GM18867 (cell line): ENCODE results near the gene TSSK2.

Experiments used
- ATAC-seq: cut with Tn5 transposase; IDR thresholded peaks from one replicate; pipeline ENCODE4 v1.9.1; 2021; ENCODE audit warnings: mild to moderate bottlenecking, moderate library complexity; ENCODE audit not compliant: unreplicated experiment

Gene TSSK2

DNA sequence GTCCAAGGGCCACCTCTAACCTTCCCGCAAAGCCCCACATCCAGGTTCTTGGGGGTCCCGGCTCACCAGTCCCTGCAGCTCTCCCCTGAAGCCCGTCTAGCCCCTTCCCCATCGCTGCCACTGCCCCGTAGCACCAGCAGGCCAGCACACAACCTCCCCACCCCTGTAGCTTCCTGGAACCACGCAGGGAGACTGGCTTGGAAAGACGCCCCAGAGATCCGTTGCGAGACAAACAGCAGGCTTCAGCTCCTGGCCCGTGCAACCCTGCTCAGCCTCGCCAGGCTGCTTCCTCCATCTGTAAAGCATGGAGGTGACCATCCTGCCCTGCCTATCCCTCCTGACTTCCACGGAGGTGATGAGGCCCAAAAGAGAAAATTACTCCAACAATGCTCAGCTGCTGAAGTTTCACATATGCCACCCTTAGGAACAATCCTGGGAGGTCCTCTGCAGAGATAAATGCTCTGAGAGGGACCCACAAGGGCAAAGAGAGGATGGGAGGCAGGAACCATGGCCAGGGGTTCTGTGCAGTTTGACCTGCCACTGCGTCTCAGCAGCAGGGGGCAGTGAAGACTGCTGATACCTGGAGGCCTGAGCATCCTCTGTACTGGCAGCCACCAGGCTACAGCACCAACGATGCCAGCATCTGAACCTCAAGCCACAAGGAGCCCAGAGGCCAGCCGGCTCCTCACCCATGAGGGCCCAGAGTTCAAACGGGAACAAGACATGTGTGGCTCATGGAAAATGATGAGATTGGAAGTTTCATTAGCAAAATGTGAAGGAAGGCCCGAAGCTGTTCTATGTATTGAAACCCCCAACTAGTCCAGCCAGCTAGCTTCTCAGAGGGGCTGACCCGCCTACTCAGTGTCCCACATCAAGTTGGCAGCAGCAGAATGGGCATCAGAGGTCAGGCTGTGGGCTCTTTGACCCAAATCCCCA, 25.0 kb upstream of the TSSK2 start:
- ATAC-seq: no peak

DNA sequence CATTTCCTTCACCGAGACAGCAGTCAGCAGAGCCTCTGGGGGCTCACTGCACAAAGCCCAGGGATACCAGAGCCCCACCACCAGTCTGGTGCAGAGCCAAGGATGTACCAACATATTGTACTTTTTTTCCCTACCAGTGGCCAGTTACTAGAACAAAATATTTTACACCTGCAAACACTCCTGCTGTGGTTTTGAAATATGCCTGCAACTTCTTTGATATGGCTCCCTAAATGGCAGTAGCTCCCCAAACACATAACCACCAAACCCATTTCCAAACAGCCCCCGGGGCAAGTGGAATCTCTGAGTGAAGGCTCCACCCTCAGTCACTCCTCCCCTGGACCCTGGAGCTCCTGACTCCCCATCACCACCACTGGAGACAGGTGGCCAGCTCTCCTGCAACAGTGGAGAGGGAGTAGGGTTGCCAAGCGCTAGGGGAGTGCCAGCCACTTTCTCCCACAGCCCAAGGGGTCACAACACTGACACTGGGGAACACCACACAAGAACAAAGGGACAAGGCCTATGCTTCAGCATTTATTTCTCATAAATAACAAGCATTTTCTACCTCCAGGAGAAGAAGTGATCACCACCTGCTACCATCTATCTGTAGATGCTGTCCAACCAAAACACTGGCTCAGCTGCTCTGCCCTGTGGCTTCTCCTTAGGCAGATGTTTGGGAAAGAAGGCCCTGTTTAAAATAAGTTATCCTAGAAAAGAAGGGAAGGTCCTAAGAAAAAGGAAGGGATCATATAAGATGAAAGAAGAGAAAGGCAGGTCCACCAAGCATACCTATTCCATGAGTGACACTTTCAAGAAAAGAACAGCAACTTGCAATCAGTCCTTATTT, 24.0 kb upstream of the TSSK2 start:
- ATAC-seq: no peak

DNA sequence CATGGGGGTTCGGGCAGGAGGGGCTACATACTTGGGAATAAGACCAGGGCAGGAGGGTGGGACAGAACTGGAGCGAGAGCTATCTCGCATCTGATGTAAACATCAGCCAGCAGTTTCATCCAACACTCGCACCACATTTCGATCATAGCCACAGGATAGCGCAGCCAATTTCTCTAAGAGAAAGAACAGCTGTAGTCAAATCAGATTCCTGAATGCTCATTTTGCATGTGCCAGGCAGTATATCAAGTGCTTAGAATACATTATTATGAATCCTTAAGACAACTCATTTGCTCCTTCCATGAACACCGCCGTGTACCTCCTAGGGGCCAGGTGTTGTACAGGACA, 23.4 kb upstream of the TSSK2 start:
- ATAC-seq: no peak

DNA sequence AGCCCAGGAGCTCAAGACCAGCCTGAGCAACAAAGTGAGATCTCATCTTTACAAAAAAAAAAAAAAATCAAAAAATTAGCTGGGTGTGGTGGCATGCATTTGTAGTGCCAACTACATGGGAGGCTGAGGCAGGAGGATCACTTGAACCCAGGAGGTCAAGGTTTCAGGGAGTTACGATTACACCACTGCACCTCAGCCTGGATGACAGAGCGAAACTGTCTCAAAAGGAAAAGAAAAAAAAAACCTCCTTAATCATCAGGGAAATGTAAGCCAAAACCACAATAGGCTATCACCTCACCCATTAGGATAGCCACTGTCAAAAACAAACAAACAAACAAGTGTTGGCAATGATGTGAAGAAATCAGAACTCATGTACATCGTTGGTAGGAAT, 22.3 kb upstream of the TSSK2 start:
- no peak for ATAC-seq

DNA sequence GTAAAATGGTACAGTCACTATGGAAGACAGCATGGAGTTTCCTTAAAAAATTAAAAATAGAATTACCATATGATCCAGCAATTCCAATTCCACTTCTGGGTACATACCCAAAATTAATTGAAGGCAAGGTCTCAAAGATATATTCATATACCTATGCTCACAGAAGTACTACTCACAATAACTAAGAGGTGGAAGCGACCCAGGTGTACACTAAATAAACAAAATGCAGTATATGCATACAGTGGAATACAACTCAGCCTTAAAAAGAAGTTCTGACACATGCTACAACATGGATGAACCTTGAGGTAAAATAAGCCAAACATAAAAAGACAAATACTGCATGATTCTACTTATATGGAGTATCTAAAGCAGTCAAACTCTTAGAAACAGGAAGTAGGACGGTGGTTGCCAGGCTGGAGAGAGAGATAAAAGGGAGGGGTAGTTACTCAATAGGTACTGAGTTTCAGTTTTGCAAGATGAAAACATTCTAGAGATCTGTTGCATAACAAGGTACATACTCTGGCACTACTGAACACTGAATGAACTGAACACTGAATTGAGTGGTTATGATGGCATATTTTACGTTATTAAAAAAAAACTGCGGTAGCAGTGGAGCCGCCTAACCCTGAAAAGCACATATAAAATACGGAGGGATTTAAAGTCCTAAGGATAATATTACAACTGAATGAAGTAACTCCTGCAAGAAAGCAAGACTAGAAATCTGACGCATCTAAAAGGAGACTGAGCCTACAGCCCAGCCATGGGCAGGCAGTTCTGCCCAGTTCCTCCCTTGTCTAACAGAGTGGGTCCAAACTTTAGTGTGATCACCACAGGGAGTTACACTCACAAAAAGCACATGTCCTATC, 21.7 kb upstream of the TSSK2 start:
- ATAC-seq: peak; percentile 82

DNA sequence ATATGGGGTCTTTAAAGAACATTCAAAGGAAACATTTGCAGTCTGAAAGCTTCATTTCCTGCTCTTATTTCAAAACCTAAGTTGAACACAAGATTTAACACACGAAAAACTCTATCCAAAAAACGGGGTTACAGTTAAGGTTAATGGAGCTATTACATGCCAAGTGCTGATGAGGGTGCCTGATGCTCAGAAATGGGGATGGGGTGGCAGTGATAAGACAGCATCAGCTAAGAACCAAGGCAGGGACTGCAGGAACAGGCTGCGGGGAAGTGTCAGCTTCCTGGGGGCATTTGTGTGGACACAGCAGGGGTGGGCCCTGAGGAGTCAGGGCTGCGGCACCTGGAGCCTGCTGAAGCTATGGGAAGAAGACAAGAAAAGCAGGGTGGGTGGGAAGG, 21.0 kb upstream of the TSSK2 start:
- no peak for ATAC-seq

DNA sequence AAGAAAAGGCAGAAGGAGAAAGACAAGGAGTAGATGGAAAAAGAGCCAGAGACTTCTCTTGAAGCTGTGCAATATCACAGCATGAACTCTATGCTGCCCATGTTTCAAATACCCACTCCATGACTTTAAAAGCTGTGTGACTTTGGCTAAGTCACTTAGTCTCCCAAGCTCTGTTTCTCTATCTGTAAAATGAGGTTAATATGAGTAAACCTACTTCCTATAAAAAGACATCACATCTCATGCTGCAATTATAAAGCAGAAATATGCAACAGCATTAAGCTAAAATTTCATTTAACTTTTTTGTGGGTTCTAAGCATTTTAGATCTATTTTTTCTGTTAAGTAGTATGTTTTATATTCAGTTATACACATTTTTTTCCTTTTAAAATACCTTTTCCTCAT, 20.5 kb upstream of the TSSK2 start:
- ATAC-seq: no peak

DNA sequence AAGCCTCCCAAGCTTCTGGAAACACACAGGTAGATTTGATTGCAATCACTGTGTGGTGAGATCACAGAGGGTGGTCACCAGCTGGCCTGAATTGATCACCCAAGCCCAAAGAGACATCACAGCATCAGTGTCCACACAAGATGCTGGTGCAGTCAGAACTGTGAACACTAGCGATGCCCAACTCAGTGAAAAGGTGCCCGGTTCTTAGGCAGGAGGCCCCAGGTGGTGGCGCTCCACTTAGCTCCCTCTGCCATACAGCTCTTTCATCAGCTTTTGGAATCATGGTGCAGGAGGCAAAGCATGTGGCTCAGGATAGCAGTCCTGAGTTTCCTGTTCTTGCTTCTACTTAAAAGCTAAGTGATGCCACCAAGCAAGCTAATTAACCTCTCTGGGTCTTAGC, 20.0 kb upstream of the TSSK2 start:
- ATAC-seq: no peak

DNA sequence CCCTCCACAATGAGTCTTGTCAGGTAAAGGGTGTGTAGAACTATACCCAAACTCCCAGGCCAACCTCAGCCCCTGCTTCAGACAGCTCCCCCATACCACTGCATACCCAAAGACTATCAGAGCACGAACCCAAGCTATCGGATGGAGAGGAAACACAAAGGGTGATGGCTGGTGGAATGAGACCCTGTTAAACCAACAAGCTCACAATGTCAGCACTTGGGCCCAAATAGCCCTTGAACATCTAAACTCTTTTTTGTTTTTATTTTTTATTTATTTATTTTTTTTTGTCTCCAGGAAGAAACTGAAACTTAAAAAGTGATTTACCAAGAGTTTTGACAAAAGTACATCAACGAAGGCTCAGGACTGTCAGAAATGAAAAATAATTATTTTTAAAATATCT, 19.5 kb upstream of the TSSK2 start:
- ATAC-seq: no peak

DNA sequence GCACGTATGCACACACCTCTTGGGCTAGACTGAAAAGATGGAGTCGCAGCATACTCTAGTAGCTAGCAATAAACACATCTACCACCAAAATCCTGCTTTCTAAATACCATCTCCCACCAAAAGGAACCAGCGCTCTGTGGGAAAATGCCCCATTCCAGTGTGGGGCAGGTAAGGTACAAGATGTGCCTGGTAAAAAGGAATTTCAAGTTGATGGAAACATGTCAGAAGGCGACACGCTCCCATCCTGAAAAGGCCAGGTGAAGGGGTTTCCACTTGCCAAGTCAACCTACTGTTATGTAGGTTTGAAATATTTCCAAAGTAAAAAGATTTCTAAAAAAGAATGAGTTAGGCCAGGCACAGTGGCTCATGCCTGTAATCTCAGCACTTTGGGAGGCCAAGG, 17.7 kb upstream of the TSSK2 start:
- ATAC-seq: no peak

DNA sequence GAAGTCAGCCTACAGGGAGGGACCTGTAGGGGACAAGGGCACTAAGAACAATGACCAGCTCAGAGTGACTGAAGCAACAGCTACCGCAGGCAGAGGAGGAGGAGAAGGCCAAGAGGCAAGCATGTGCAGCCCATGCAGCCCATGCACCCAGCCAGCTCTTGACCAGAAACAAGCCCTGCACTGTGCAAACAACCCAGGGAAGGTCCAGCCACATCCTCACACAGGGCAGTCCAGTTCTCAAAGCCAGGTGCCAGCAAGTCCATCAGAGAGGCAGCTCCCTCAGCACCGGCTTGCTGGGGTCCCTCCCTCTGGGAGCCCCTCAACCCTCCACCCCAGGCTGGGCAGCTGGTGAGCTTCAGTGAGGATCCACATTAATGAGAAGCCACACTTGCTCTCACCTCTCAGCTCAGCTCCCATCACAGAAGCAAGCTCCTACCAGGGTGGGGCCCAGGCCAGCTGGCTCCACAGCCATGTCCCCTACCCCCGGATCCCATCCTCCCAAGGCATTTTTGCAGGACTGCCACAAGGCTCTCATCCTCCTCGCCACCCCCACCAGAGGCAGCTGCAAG, 16.0 kb upstream of the TSSK2 start:
- no peak for ATAC-seq

DNA sequence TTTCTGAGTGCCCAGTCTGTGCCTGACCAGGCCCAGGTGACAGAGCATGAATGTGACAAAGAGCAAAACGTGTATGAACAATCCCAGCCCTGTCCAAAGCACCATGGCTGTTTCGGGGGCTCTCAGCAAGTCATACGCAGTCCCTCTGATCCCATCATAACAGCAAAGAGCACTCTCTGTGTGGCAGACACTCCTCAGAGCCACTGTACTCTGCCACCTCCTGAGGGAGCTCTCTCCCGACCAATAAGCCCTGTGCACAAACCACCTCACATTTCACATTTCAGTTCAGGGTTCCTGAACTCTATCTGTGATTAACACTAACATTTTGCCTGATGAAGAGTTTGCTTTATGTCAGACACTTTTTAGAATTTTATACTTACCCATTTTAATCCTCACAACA, 15.5 kb upstream of the TSSK2 start:
- ATAC-seq: no peak

DNA sequence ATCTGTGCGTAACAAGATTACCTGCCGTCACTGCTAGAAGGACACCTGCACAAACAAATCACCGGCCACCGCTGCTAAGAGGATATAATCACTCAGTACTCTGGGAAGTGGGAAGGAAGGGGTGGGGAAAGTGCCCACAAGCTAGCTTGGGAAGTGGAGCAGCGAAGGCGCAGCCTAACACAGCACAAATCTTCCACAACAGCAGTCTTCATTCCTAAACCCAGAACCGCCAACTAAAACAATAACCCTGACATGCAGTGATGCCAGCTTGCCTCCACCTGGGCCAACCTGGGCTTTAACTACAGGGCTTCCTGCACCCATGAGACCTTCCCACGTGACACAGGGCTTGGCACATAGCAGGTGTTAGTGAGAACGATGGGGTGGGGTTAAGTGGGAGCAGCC, 14.0 kb upstream of the TSSK2 start:
- no peak for ATAC-seq

DNA sequence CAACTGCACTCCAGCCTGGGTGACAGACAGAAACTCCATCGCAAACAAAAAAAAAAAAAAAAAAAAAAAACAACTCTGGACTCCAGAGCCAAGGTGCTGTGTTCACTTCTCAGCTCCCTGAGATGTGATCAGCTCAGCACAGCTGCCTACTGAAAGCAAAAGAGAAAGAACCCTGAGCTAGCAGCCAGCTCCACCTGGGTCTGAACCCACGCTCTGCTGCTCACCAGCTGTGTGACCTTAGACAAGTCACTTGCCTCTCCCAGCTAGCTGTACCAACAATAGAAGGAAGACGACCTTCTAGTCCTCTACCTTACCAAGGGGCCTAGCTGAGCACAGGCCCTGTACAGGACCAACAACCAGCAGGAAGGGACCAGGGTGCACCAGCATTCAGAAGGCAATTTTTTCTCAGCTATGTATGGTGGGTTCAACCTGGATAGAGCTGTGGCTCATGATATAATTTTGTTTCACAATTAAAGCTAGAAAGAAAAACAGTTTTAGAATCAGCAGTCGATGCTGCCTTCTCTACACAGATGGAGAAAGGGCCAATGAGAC, 12.7 kb upstream of the TSSK2 start:
- peak; percentile 53 for ATAC-seq

DNA sequence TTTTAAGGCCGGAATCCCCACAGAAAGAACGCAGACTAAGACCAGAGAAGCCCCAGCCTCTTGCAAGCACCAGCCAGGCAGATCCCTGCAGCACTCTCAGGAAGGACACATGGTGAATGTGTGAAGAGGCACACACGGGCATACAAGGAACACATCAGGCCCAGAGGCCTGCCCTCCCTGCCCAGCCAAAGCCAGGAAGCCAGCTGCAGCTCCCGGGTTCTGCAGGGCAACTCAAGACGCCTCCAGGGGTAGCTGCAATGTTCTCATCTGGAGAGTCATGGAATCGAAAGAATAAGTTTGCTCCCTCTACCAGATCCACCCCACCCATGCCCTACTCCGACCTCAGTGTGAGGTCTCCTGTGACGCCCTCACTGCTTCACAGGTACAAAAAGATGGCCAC, 11.2 kb upstream of the TSSK2 start:
- no peak for ATAC-seq

DNA sequence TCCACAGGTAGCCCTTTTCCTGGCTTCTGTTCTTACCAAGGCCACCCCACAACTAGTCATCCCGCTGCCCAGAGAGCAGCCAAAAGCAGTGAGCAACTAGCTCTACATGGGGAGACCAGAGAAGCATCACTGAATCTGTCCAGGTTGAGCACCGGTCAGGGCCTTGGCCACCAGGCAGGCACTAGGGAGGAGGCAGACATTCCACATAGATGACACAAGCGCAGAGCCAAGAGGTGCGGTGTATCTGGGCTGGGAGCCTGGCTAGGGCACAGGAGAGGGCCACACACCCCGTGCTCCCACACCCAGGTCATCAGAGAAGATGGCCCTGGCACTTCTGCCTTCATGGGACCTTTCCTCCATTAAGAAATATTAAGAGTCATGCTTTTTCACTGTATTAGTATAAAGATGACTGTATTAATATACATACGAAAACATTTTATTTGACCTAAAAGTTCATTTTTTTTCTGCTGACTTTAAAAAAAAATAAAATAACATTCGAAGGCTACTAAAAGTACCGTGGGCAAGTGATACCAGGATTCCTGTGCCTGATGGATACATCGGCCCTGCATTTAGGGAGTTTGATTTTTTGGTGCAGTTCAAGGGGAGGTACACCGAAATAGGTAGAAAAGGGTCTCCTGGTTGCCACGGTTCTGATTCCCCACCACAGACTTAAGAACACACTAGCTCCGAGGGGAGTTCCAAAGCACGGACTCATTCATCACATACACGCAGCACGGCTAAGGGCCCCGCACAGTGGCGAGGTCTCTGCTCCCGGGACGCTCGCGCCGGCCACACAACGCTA, 10.1 kb upstream of the TSSK2 start:
- no peak for ATAC-seq

DNA sequence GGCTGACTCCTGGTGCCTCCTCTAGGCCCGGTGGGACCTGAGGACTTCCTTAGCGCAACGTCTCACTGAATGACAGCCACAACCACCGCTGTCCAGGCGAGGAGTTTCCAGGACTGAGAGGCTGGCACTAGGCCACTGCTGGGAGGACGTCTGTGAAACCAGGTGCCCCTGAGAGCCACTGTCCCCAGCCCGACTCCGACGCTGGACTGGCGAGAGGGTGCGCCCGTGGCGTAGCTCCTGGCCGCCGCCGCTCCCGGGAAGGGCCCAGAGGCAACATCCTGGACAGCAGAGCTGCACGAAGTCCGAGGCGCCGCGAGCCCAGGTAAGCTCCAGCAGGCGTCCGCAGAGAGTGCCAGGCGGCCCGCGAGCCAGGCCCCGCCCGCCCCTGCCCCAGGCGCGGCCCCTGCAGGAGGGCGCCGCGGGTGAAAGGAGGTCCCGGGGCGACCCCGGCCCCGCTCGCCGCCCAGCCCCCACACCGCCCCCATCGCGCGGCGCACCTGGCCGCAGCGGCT, 9.4 kb upstream of the TSSK2 start:
- peak; percentile 19 for ATAC-seq

DNA sequence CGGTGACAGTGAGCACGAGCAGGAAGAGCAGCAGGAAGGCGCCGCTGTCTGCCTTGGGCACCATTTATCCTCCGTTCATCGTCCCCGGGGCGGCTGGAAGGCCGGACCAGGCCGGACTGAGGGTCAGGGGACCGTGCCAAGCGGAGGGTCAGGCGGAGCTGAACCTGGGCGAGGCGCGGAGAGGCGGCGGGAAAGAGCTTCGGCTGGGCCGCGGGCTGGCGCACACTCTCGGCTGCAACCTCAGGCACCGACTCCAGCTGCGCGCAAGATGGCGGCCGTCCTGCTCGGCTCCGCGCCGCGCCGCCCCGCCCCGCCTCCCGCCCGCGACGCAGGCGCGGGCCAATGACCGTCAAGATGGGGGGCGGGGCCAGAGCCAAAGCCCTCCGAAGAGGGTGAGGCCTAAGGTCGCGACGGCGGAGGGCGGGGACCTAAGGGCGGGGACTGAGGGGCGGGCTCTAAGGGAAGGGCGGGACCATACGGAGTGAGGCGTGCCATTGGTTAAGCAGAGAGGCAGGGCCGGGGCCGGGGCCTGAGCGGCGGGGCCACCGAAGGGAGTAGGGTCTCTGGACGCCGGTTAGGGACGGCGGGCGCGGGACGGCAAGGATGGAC, 8.9 kb upstream of the TSSK2 start, which contains the start of gene DGCR2:
DGCR2 (minus strand) TSS at position 270 of the 609 bp plus-strand sequence; CDS start at position 64, 206 bp downstream.
- peak; percentile 74 for ATAC-seq
